HCT116 (cell line): ENCODE results near the gene GDF10. TPM values are rescaled to one million over a fixed set of nuclear protein-coding genes. Genes with fewer than 3 reads are reported as not detected.

ENCODE experiments used
- ATAC-seq: fragments of 200-7000 bp; cut with Tn5 transposase; 2 replicates; pipeline ENCODE4 v1.9.1; 2020; ENCODE audit warnings: mild to moderate bottlenecking, moderate library complexity
- BruUV-seq: library from RNA; stranded (reverse); fragments of 400-500 nt; replicated peaks from 2 replicates; lab custom pipeline; 2021; lab: Mats Ljungman, UMichigan
- CTCF ChIA-PET: fragments of 300-600 bp; sonication (Branson Sonifier 250); formaldehyde crosslinking; loops from one replicate; lab custom pipeline; 2021; ENCODE audit warnings: antibody characterized with exemption; lab: Charles Lee
- POLR2A ChIA-PET: fragments of 300-600, 350-600 bp; sonication (Branson Sonifier 250); formaldehyde crosslinking; loops from one replicate; lab custom pipeline; 2021; ENCODE audit warnings: antibody characterized with exemption; lab: Charles Lee
- RAD21 ChIA-PET, 2 experiments: fragments of 300-600 bp; sonication (Branson Sonifier 250); formaldehyde crosslinking; loops; one replicate each; lab custom pipeline; 2023; ENCODE audit warnings: low total read pairs in 2 of 2; ENCODE audit not compliant: uncharacterized antibody in 2 of 2, unreplicated experiment in 2 of 2, low non-redundant PET in 1 of 2; lab: Charles Lee
- DNase-seq: peaks from one replicate; pipeline ENCODE4 v3.0.0-alpha.2; 2010; ENCODE audit warnings: low read depth, low spot score
- H2AFZ ChIP-seq: fragments of 200-600 bp; shearing (Covaris generic), sonication (generic); 2 replicates; pipeline ENCODE4 v1.6.1; 2017; ENCODE audit warnings: low read depth, mixed run types, mixed read lengths, antibody characterized with exemption, low read length; ENCODE audit not compliant: poor library complexity, severe bottlenecking
- H3K27ac ChIP-seq: 2 replicates; pipeline ENCODE4 v1.5.1; 2012; ENCODE audit warnings: low read depth, low read length
- H3K27me3 ChIP-seq: fragments of 200-600 bp; sonication (generic); 2 replicates; pipeline ENCODE4 v1.6.1; 2016; ENCODE audit warnings: mixed run types, low read length, mixed read lengths; ENCODE audit not compliant: insufficient read depth
- H3K36me3 ChIP-seq, 2 experiments: fragments of 200-500 bp in 1 of 2; fragments of 200-600 bp in 1 of 2; sonication (Bioruptor generic) in 1 of 2; sonication (generic) in 1 of 2; 2 replicates each; pipeline versions ENCODE4 v1.5.1 to v1.6.1; 2014 to 2016; ENCODE audit warnings: low read length in 2 of 2, inconsistent platforms in 1 of 2, mixed read lengths in 1 of 2, mixed run types in 1 of 2; ENCODE audit not compliant: insufficient read depth in 2 of 2, control insufficient read depth in 1 of 2
- H3K4me1 ChIP-seq, 2 experiments: fragments of 200-600 bp in 1 of 2; sonication (generic) in 1 of 2; 2 replicates each; pipeline versions ENCODE4 v1.5.1 to v1.6.1; 2012 to 2017; ENCODE audit warnings: low read length in 2 of 2, inconsistent platforms in 1 of 2, mild to moderate bottlenecking in 1 of 2, mixed read lengths in 1 of 2, mixed run types in 1 of 2, moderate library complexity in 1 of 2; ENCODE audit not compliant: insufficient read depth in 2 of 2, control insufficient read depth in 1 of 2
- H3K4me2 ChIP-seq: fragments of 200-600 bp; sonication (generic); 2 replicates; pipeline ENCODE4 v1.6.1; 2017; ENCODE audit warnings: mixed run types, low read length, mixed read lengths
- H3K4me3 ChIP-seq, 2 experiments: fragments of 200-600 bp in 1 of 2; sonication (generic) in 1 of 2; replicated peaks in 1 of 2; 2 replicates each; pipeline ENCODE4 v1.5.1; 2011 to 2016; ENCODE audit warnings: low read length in 2 of 2, control low read depth in 1 of 2, low read depth in 1 of 2, mild to moderate bottlenecking in 1 of 2, mixed read lengths in 1 of 2, mixed run types in 1 of 2
- H3K79me2 ChIP-seq: fragments of 200-600 bp; sonication (generic); 2 replicates; pipeline ENCODE4 v1.6.1; 2017; ENCODE audit warnings: mild to moderate bottlenecking, mixed run types, low read length, moderate library complexity, mixed read lengths; ENCODE audit not compliant: insufficient read depth
- H3K9ac ChIP-seq: fragments of 200-600 bp; sonication (generic); 2 replicates; pipeline ENCODE4 v1.6.1; 2016; ENCODE audit warnings: low read length, mixed read lengths
- H3K9me2 ChIP-seq: fragments of 200-600 bp; sonication (generic), shearing (Covaris generic); 2 replicates; pipeline ENCODE4 v1.6.1; 2017; ENCODE audit warnings: mixed run types, mild to moderate bottlenecking, moderate library complexity; ENCODE audit not compliant: insufficient read depth
- H3K9me3 ChIP-seq, 2 experiments: fragments of 200-500 bp in 1 of 2; fragments of 200-600 bp in 1 of 2; sonication (Bioruptor generic) in 1 of 2; sonication (generic) in 1 of 2; 2 replicates each; pipeline ENCODE4 v1.6.1; 2014 to 2017; ENCODE audit warnings: low read length in 2 of 2, mixed read lengths in 2 of 2, inconsistent platforms in 1 of 2, low read depth in 1 of 2, mild to moderate bottlenecking in 1 of 2, mixed run types in 1 of 2, moderate library complexity in 1 of 2; ENCODE audit not compliant: control insufficient read depth in 1 of 2, insufficient read depth in 1 of 2
- H4K20me1 ChIP-seq: fragments of 200-600 bp; sonication (generic), shearing (Covaris generic); 2 replicates; pipeline ENCODE4 v1.6.1; 2017; ENCODE audit warnings: mixed run types, mild to moderate bottlenecking, moderate library complexity; ENCODE audit not compliant: insufficient read depth
- CBX3 ChIP-seq: IDR thresholded peaks from 2 replicates; pipeline ENCODE4 v1.6.1; 2012; ENCODE audit warnings: low read depth
- EGR1 ChIP-seq: IDR thresholded peaks from 2 replicates; pipeline ENCODE4 v1.6.1; 2012; ENCODE audit warnings: low read depth
- EZH2phosphoT487 ChIP-seq: fragments of 200-600 bp; IDR thresholded peaks from 2 replicates; pipeline ENCODE4 v1.6.1; 2018; ENCODE audit warnings: antibody characterized with exemption, borderline replicate concordance
- JUND ChIP-seq: IDR thresholded peaks from 2 replicates; pipeline ENCODE4 v1.6.1; 2012
- POLR2A ChIP-seq: IDR thresholded peaks from 2 replicates; pipeline ENCODE4 v1.7.0; 2011; ENCODE audit warnings: borderline replicate concordance; ENCODE audit not compliant: insufficient read depth, insufficient read length; ENCODE audit errors: extremely low read depth
- POLR2AphosphoS5 ChIP-seq: IDR thresholded peaks from 2 replicates; pipeline ENCODE4 v1.6.1; 2011; ENCODE audit warnings: mild to moderate bottlenecking, low read depth, low read length, moderate library complexity
- RAD21 ChIP-seq: IDR thresholded peaks from 2 replicates; pipeline ENCODE4 v1.6.1; 2012; ENCODE audit warnings: low read depth, mild to moderate bottlenecking
- SRF ChIP-seq: IDR thresholded peaks from 2 replicates; pipeline ENCODE4 v1.6.1; 2012; ENCODE audit warnings: low read depth
- TCF7L2 ChIP-seq: IDR thresholded peaks from 2 replicates; pipeline ENCODE4 v1.7.0; 2011; ENCODE audit warnings: borderline replicate concordance, inconsistent platforms; ENCODE audit not compliant: insufficient read depth, insufficient read length; ENCODE audit errors: extremely low read depth
- YY1 ChIP-seq: IDR thresholded peaks from 2 replicates; pipeline ENCODE4 v1.6.1; 2011; ENCODE audit warnings: low read length, low read depth, moderate library complexity, mild to moderate bottlenecking; ENCODE audit not compliant: insufficient replicate concordance; ENCODE audit errors: extremely low read depth
- ZNF274 ChIP-seq: fragments of 200-500 bp; sonication (Bioruptor generic); IDR thresholded peaks from 2 replicates; pipeline ENCODE4 v1.6.1; 2014; ENCODE audit warnings: mild to moderate bottlenecking, low read depth, low read length, inconsistent platforms
- intact Hi-C: fragments of 100-400 bp; cut with micrococcal nuclease; formaldehyde crosslinking; loops from 2 replicates; pipeline ENCODE4 v1.10.0; 2022
- total RNA-seq: library from RNA; stranded (reverse); gene quantifications from one replicate; pipeline ENCODE4 v1.2.1, GENCODE V29; 2021; ENCODE audit not compliant: unreplicated experiment
- TF ChIP-seq, protein P1 (sequence below): IDR thresholded peaks from 2 replicates; pipeline ENCODE4 v1.6.1; 2012; ENCODE audit warnings: low read depth

The GDF10 gene
- total RNA-seq, 1 experiment from 2014 or later: not detected

DNA sequence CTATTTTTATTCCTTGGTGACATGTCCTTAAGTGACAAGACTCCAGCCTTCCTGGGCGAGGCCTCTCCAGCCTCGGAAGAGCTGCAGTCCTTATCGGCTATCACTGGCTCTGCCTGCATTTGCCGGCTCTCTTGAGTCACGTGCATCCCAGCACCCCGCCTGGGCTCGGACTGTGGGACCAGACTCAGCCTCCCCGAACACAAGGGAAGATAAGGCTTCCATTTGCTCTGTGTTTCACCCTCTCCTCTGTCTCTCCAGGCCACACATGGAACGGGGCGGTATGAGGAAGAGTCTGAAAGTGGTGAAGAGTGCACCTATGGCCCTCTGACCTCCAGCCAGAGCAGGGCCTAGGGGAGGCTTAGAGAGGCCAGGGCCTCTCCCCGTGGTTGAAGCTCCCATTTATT is 26.9 kb downstream of the GDF10 start:
- ChIA-PET POLR2A (no interaction called here), RAD21 (no interaction called here), CTCF (no interaction called here)
- no peaks in the 10 kb centered on the region for H3K9me2 ChIP-seq
- no peaks in the 10 kb centered on the region for H3K27me3 ChIP-seq
- H3K9ac ChIP-seq: no peak overlapping the region
- intact Hi-C loops: no loop called here
- H3K27ac ChIP-seq: no peak overlapping the region
- H4K20me1 ChIP-seq: no peaks in the 10 kb centered on the region
- DNase-seq: no peak
- TF ChIP-seq CBX3 (no peak), POLR2A (no peak), ZNF274 (no peak), EZH2phosphoT487 (no peak), POLR2AphosphoS5 (no peak), JUND (no peak), SRF (no peak)
- TF ChIP-seq, protein P1, sequence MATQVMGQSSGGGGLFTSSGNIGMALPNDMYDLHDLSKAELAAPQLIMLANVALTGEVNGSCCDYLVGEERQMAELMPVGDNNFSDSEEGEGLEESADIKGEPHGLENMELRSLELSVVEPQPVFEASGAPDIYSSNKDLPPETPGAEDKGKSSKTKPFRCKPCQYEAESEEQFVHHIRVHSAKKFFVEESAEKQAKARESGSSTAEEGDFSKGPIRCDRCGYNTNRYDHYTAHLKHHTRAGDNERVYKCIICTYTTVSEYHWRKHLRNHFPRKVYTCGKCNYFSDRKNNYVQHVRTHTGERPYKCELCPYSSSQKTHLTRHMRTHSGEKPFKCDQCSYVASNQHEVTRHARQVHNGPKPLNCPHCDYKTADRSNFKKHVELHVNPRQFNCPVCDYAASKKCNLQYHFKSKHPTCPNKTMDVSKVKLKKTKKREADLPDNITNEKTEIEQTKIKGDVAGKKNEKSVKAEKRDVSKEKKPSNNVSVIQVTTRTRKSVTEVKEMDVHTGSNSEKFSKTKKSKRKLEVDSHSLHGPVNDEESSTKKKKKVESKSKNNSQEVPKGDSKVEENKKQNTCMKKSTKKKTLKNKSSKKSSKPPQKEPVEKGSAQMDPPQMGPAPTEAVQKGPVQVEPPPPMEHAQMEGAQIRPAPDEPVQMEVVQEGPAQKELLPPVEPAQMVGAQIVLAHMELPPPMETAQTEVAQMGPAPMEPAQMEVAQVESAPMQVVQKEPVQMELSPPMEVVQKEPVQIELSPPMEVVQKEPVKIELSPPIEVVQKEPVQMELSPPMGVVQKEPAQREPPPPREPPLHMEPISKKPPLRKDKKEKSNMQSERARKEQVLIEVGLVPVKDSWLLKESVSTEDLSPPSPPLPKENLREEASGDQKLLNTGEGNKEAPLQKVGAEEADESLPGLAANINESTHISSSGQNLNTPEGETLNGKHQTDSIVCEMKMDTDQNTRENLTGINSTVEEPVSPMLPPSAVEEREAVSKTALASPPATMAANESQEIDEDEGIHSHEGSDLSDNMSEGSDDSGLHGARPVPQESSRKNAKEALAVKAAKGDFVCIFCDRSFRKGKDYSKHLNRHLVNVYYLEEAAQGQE: no peak
- no peak for ATAC-seq
- no peaks in the 10 kb centered on the region for H3K36me3 ChIP-seq
- H2AFZ ChIP-seq: no peak overlapping the region
- H3K4me2 ChIP-seq: no peak overlapping the region
- H3K9me3 ChIP-seq: no peaks in the 10 kb centered on the region
- no peaks in the 10 kb centered on the region for H3K79me2 ChIP-seq
- BruUV-seq: no TSS peak
- no peak overlapping the region for H3K4me3 ChIP-seq
- peaks cover 4 to 15% of the 10 kb centered on the region in 2 experiments; a peak in 2 of 4 replicates for H3K4me1 ChIP-seq

DNA sequence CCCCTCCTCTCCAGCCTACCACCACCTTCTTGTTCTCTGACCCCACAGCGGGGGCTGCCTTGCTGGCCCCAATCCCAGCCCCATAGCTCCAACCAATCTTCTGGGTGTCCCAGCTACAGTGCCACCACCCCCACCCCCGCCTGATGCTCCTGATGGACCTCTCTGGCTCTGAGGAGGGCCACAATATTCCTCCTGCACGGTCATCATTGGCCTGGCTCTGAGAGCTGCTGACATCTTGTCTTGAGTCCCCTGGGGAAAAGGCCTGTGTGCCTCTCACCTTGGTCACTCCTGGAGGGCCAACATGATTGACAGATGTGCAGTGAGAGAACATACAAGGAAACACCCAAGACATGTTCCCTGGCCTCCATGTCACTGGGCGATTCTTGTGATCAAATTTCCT is 29.9 kb downstream of the GDF10 start:
- H3K4me3 ChIP-seq: no peak overlapping the region
- no peaks in the 10 kb centered on the region for H3K79me2 ChIP-seq
- no peak overlapping the region for H3K4me2 ChIP-seq
- CTCF ChIA-PET: no interaction called here
- H3K9me3 ChIP-seq: no peaks in the 10 kb centered on the region
- H3K4me1 ChIP-seq: peaks cover 4 to 19% of the 10 kb centered on the region in 2 experiments; a peak in 2 of 4 replicates
- BruUV-seq: no TSS peak
- no peak overlapping the region for H3K9ac ChIP-seq
- DNase-seq: no peak
- no peaks in the 10 kb centered on the region for H3K36me3 ChIP-seq
- H3K27me3 ChIP-seq: 0 out of 2 replicates have a peak, but pooled peaks cover 9% of the 10 kb centered on the region
- H4K20me1 ChIP-seq: no peaks in the 10 kb centered on the region
- H2AFZ ChIP-seq: no peak overlapping the region
- no peak overlapping the region for H3K27ac ChIP-seq
- POLR2A ChIA-PET: no interaction called here
- intact Hi-C loops: no loop called here
- RAD21 ChIA-PET: no interaction called here
- H3K9me2 ChIP-seq: no peaks in the 10 kb centered on the region
- ATAC-seq: no peak
- TF ChIP-seq RAD21 (no peak), TCF7L2 (no peak), YY1 (no peak), EGR1 (no peak), POLR2A (no peak)
- TF ChIP-seq, protein P1: no peak
